NCI-H345 treated with DMSO at 0.1 percent for 48 hours (cell line): ENCODE results near the gene TOMM22.

Experiments
- DNase-seq: peaks from one replicate; lab custom pipeline; 2025; ENCODE audit not compliant: unreplicated experiment; lab: John Stamatoyannopoulos, UW

Gene TOMM22

DNA sequence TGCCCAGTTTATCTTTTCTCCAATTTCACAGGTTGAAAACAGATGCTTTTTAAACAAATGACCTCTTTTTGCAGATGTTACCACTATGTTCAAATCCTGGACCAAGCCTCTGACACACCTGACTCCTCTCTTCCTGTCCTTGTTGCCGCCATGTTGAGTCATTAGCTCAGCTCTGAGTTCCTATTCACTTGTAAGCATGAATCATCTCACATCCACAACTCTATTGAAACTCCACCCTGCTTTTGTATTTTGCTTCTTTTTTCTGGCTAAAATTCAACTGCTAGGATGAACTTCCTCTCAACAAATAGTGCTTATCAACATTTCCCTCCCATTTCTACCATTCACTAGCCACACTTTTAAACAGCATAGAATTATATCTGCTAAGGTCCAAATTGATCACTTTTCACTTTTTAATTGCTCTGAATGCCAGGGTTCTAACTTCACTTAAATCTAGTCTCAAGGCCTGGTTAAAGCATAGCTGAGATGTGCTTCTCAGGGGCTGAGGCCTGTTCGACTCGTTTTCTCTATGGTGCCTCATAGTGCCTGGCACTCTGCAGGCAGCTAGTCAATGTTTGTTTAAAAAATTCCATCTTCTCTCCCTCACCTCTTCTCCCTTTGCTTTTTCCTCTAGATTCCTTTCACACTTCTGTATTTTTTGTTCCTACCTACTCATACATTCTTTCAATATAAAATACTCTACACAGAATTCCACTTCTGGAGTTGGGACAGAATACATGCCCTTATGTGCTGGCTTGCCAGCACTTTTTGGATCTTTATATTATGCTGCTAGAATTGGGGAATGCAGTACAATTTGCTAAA lies 15.1 kb downstream of the TOMM22 start:
- DNase-seq = no peak

DNA sequence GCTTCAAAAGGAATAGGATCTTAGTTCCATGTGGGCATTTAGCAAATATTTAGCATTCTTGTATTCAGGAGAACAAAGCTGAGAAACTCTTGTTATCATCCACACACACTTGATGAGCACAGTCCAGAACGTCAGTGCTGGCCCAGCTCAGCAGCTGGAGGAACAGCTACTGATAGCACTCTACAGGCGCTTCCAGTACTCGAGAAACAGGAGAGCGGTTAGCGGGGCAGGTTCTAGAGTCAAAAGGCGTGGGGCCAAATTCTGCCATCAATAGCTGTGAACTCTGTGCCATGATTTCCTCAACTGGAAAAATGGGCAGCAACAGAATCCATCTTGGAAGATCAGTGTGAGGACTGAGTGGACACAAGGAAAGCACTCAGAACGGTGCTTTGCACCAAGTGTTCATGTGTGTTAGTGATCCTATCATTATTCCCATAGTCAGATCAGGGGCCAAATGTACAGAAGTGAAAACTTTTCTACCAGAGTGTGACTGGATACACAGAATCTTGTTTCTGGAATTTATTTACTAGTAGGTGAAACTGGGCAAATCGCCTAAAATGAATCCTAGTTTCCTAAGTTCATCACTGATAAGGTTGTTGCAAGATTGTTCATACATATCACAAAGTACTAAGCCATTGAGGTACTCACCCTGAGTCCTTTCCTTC lies 15.8 kb downstream of the TOMM22 start:
- DNase-seq = no peak

DNA sequence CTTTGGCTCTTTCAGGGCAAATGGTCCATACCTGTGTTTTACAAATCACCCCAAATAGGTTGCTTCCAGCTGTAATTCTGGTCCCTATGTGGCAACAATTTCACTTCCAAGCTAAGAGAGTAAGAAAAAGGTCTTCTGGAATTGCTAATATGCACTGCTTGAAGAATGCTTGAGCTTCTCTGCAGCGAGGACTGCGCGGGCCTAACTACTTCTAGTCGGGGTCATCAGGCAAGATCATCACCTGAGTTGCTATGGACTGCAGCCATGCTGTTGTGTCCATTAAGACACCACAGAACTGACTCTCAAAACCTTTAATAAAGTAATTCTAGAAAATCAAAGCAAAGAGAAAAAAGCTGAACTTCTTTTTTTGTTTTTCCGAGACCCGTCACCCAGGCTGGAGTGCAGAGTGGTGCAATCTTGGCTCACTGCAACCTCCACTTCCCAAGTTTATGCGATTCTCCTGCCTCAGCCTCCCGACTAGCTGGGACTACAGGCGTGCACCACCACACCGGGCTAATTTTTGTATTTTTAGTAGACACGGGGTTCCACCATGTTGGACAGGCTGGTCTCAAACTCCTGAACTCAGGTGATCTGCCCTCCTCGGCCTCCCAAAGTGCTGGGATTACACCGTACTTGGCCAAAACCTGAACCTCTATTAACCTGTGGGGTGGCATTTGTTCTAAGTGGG lies 16.8 kb downstream of the TOMM22 start:
- DNase-seq = no peak

DNA sequence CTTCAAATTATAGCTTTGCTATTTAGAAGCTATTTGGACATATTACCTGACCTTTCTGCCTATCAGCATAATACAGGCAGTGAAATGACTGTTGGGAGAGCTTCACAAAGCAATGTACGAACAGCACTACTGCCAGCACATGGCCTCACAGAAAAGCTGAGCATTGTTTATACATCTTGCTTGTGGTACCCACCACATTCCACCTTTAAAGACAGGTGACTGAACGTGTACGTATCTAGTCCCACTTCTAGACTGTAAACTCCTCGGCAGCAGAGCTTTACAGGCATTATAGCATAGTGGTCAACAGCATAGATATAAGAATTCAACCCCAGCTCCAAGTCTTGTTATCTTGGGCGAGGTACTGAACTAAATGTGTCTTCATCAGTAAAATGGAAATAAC lies 17.4 kb downstream of the TOMM22 start:
- no peak for DNase-seq

DNA sequence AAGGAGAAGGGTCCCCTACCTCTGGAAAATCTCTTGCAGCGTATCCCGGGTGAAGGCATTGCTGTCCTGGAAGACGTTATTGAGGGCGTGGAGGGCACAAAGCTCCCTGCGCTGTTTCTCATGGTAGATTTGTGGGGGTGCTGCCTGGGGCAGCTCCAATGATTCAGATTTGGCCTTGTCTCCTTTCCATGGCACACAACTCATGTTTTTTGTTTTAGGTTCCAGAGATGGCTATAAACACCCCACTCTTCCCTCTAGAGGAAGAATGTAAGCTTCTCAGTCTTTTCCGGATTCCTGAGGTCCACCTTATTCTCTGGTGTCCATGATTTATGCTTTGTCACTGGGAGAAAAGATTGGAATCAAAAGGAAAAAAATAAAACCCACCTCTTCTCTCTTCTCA lies 18.0 kb downstream of the TOMM22 start:
- DNase-seq = no peak

DNA sequence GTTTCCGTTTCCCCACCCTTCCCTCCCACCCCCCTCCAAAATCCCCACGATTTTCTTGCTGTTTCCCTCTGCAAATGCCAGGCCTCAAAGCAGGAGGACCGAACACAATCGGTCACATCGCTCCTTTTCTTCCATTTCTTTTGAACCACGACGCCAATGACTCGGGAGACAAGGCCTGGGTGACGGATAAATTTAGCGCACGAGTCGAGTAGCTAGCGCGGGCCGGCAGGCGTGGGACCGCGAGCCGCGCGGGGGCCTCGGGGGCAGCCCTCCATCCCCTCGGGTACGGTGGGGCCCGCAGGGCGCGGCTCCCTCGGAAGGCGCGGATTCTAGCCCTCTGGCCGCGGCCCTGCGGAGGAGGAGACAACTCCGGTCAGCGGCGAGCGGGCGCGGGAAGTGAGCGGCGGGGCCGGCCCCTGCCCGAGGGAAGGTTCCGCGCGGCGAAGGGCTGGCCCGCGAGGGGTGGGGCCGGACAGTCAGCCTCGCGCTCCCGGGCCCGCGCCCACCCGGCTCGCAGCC lies 18.6 kb downstream of the TOMM22 start:
- no peak for DNase-seq

DNA sequence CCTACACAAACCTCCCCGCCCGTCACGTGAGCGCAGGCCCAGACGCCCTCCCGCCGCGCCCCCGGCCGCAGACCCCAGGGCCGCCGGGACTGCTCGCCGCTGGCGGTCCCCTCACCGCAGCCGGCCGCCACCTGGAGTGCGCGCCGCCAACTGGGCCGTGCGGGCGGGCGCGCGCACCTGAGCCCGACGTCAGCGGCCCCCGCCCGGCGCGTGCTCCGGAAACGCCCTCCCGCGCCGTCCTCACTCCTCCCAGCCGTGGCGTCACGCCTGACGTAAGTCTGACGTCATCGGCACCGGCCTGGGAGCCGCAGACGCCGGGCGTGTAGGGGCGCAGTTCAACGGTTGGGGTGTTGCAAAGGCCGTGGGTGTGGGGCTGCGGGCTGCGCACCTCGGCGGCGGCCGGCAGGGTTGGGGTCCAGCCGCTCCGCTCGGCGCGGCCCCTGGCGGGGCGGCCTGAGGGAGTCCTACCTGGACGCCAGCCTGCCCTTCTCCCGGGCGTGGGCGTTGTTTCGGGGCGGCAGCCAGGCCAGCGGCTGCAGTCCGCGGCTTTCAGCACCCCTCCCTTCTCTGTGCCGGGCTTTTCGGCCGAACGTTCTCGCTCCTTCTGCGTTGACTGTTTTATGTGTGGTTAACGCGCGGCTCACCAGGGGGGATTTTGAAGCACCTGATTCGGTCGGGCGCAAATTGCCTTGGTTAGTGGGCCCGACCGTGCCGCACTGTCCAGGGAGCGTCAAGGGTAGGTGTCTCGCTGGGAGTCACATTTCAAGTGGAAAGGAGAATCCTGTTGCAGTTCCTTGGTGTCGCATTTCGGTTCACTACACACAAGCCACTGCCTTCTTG lies 19.3 kb downstream of the TOMM22 start, which contains the start of gene JOSD1:
Gene JOSD1 (minus strand): TSS at position 155 of the 840 bp plus-strand sequence. CDS start 956 bp downstream, outside the sequence.
- peak; percentile 65 for DNase-seq

DNA sequence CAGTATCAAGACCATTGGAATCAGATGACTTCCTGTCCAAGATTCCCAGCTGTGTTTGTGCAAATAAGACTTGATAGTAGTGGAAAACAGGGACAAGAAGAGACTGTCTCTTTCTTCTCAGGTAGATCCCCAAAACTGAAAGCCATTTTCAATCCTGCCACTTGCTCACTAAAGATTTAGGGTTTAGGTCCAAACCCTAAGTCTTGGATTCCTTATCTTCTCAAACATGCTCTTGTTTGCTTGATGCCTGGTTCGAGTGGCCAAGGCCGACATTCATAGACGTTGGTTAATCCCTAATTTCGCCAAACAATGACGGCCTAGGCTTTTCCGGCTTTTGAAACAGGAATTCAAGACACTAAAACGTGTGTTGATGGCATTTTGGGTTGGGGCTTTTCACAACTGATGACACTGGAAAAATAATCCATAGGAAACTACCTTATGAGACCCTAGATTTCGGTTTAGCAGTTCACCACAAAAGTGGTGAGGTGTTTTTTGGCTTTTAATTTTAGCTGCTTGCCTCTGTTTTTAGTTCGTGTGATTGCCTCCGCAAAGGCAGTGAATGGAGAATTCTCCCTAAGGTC lies 23.0 kb downstream of the TOMM22 start:
- DNase-seq = no peak

DNA sequence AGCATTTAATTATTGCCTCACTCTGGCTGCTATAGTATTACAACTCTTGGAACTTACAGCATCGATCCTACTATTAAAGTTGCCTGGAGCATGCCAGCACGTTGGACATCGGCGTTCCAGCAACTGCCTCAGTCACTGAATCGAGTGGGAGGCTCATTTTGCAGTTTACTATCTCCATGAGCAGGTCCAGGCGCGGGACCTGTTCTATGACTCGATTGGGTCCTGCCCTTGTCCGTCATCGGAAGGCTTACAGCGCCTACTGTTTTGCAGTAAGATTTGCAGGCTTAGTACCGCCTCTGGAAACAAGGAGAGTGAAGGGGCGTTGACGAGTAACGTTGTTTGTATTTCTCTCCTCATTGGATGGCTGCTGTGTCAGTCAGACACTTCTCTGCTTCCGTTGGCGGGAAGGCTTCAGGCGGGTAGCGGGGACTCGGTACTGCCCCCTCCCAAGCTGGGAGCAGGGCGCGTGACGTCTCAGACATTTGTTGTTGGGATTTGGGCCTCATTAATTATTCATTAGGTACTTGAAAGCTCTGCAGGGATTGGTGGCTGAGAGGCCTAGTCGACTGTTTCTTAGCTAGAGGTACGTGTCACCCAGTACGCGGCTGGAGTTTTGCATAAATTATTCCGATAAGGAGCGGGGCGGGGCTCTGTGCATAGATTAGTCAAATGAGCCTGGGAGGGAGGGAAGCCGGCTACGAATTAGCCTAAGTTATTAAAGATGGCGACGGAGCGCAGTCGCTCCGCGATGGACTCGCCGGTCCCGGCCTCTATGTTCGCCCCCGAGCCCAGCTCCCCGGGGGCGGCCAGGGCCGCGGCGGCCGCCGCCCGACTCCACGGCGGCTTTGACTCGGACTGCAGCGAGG lies 23.7 kb downstream of the TOMM22 start, which contains the start of gene GTPBP1:
Gene GTPBP1 (plus strand): TSS at position 710 of the 866 bp plus-strand sequence. CDS start 12 bp downstream, at position 722.
- DNase-seq = peak; percentile 99

DNA sequence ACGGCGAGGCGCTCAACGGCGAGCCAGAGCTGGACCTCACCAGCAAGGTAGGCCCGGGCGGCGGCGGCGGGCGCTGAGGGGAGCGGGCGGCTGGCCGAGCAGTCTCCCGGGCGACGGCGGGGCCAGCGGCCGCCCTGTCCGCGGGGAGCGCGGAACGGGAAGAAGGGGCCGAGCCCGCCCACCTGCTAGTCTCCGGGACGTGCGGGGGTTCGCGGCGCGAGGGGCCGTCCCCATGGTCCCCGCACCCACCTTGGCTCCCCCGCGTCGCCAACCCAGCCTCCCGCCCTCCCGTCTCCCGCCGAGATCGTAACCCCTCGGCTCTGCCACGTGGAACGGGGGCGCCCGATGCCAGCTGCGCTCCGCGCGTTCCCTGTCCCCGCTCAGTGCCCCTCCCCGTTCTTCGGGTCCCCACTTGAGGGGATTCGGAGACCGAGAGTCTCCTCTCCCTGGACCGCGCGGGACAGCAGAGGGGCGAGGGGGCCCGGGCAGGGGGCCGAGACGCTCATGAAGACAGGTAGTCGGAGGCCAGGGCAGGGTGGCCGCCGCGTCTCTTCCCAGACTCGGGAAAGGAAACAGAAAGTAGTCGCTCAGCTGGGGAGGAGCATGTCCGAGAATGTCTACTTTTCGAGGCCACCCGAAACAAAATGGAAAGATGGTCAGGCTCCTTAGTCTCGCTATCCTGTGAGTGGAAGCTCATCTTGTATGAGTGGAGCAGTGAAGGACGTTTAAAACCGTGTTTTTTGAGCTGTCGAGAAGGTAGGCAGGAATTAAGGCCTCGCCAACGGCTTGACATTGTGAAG lies 24.5 kb downstream of the TOMM22 start:
- DNase-seq = no peak

DNA sequence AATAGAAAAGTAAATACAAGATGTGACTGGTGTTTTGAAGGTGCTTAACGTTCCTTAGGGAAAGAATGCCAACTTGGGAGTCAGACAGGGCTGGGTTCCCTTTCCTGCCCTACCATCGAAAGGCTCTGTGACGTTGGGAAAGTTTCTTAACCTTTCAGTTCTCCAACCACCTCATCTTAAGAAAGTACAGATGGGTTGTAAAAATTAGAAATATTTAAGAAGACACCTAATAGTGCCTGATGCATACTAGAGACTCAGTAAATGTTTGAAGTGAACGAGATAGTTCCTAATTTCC lies 25.1 kb downstream of the TOMM22 start:
- no peak for DNase-seq

DNA sequence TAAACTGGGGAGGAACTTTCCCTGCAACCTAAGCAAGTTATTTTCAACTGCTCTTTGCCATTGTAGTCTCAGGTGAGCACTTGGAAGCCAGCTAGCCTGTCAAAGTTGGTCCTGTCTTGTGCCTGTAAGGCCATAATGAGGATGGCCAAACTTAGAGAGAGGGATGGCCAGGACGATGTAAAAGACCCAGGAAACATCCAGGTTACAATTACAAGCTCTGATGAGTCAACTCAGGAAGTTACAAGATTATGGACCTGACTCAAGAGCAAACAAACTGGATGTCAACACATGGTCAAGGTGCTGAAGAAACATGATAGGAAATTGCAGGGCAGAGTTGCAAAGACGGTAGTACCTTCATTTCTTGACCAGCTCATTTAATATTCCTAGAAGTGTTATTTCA lies 25.6 kb downstream of the TOMM22 start:
- no peak for DNase-seq

DNA sequence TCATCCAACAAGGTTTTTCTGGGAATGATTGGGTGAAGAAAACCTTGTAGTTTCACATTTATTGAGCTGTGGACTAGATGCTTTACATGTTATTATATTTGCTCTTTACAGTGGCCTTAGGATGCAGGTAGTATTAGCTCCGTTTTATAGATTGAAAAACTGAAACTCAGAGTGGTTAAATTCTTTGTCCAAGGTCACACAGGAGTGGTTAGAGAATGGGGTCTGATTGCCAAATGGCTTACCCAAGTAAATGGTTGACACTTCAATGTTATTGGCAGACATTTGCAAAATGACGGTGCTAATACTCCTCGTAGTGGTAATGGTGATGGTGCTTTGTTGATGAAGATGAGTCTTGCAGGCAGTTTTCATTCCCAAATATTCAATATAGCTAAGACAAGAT lies 26.2 kb downstream of the TOMM22 start:
- no peak for DNase-seq

DNA sequence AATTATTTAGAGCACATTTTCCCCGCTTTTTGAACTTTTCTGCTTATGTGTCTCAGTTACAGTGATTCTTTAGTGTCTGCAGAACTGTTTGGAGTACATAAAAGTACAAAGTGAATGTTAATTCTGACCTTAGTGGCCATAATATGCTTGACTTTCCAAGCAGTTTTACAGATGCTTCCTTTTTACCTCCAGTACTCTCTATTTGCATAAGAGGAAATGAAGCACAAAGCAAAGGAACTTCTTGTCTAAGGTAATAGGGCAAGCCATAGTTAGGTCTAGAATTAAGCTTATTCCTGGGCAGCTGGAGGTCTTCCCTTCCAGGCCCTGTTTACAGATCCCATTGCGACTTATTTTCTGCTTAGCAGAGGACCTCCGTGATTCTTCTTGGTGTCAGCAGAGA lies 27.5 kb downstream of the TOMM22 start:
- DNase-seq = no peak

DNA sequence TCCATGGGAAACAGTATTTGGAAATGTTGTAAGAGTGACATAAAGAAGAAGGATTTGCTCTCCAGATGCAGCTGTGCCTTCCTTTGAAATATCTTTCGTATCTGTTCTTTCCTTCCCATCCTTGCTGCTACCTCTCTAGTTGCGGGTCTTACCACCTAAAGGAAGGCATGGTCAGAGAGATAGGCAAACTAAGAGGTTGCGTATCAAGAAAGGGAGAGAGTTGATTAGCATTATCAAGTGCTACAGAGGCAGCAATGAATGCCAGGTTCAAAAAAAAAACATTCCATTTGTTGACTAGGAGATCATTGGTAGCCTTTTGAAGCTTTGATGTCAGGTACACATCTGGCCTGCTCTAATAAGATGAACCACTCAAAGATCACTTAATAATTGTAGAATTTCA lies 28.6 kb downstream of the TOMM22 start:
- DNase-seq = no peak

DNA sequence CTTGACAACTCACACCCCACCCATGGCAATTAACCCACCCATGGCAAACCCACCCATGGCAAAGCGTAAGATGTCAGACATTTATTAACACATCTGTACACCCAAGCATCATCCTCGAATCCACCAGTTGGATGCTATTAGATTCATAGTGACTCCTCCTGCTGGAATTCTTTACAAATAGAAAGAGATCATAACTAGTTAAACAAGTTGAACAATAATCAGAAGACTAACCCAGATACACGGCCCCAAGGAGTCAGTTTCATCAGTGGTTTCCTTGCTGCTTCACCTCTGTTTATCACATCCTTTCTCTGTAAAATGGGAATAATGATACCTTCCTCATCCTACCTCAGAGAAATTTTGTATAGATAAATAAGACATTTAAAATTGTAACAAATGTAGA lies 29.1 kb downstream of the TOMM22 start:
- DNase-seq = no peak

DNA sequence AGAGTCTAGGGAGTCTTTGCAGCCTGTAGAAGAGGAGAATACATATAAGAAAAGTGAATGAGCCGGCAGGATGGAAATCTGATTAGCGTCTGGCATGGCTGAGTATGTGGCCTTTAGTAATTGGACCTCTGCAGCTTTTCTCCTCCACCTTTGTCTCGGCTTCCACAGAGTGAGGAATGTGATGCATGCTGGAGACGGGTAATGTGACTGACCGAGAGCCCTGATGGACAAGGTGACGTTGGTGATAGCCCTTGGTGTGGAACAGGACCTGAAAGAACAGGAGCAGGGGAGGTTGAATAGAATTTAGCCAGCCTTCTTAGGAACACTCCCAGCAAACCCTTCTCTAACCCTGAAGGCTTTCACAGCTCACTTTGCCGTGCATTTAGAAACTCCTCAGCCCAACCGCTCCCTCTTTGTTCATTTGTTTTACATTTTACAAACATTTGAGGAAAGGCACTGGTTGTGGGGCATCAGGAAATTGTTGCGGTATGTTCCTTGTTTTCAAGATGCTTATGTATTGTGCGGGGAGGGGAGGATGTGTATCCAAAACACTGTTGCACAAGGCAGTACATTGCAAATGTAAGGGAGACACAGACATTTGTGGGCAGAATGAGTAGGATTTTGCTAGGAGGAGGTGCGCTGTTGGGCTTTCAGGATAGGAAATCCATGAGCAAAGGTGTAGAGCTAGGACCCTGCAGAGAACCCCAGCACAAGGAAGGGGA lies 30.9 kb downstream of the TOMM22 start:
- no peak for DNase-seq

DNA sequence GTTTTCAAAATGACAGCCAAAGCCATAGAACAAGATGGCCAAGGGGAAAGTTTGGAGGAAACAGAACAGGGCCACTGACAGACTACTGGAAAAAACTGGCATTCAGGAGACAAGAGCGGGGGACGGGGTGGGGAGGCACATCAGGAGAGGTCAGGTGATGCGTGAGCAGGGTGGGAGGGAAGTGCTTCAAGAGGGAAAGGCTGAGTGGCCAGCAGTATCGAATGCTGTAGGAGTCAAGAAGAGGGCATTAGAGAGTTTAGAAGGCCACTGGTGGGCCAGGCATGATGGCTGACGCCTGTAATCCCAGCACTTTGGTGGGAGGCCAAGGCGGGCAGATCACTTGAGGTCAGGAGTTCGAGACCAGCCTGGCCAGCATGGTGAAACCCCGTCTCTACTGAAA lies 32.2 kb downstream of the TOMM22 start:
- DNase-seq = no peak
